NCI-H1417 (cell line): ENCODE results near the gene SORD.
A peak's percentile ranks its signal among the peaks of the same experiment; 100 is the strongest.

ENCODE experiments used
- DNase-seq, 3 experiments: peaks; one replicate each; lab custom pipeline; 2025; lab: John Stamatoyannopoulos, UW

SORD gene

GRCh38 chr15:45116482-45117307 lies 93.7 kb downstream of the SORD start:
- no peak for DNase-seq

GRCh38 chr15:45117308-45118130 lies 94.5 kb downstream of the SORD start:
- no peak for DNase-seq

DNA sequence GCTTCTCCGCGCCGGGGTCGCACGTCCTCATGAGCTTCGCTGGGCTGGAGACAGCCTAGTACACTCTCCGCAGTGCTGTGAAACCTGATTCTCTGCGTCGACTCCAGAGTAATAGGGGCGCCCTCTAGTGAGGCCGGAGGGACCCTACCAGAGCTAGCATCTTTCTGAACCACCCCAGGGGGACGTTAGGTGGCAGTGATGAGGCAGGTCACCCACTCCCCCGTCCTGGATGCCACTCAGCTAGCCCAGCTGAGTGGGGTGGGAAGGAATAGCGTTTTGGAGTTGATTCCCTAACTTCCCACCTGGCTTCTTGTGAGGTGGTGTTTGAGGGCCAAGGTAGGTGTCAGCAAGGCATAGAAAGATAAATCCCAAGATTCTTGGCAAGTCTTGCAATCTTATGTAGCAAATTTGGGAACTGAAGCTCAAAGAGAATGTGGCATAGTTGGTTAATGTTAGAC lies 95.2 kb downstream of the SORD start:
- DNase-seq = peak; percentile 72 to 89 (median 89)

DNA sequence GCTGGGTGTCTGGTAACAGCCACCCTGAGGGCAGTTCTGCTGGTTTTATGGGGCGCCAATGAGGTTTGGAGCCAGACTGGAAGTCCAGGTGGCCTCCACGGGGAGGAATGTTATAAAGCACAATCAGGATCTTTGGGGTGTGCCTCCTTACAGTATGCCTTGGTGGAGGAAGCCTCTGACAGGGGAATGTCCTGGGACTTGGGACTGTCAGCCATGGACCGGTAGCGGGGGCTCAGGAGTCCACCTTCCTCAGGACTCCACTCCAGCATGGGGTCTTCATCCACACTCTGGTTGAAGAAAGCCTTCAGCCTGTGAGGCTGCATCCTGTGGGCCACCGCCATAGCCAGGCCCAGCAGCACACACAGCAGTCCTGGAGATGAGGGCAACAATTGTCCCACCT lies 96.0 kb downstream of the SORD start:
- no peak for DNase-seq

DNA sequence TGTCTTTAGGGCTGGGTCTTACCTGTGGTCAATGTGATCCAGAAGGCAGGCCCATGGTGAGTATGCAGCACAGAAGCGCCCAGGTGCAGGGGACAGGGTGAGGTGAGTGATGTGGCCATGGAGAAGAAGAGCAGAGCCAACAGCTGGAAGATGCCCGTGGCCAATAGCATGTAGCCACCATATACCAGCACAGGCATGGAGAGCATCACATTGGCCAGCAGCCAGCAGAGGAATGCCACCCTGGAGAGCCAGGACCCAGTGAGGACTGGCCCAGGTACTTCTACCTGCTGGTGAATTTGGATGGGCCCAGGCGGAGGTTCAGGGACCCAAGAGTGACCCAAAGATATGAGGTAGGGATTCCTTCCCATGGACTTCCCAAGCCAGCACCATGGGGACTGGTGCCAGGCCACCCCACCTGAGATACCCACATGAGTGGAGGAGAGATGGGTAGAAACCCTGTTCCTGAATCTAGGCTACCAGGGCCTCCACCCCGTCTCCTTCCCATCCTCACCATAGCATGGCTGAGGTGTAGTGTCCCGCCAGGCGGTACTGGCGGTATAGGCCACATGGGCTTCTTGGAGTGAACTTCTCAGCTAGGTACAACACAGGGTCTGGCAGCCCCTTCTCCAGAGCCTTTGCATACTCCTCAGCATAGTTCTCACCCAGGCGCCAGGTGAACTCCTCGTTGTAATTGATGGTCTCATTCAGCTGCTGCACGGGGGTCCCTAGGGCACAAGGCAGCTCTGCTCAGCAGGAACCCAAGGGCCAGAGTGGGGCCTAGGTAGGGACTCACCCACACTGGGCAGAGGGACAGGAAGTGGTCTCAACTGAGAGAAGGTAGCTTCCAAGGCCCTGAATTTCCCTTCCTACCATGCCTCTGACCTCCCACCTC lies 97.3 kb downstream of the SORD start:
- DNase-seq = no peak

GRCh38 chr15:45121020-45121419 lies 98.0 kb downstream of the SORD start:
- no peak for DNase-seq

GRCh38 chr15:45121706-45122417 lies 98.9 kb downstream of the SORD start:
- DNase-seq = no peak

- DNase-seq = no peak
These were observed 99.7 kb downstream of the SORD start for GRCh38 chr15:45122719-45123118.

GRCh38 chr15:45123397-45123796 lies 100.4 kb downstream of the SORD start:
- DNase-seq = no peak

- peak in 1 of 3 experiments; percentile 28 for DNase-seq
These were observed 103.7 kb downstream of the SORD start for GRCh38 chr15:45126535-45127158.
